GM23338 (cell line): ENCODE measurements around the gene TRA2B.

ENCODE experiments used
- CREB1 ChIP-seq: fragments of 250-450 bp; sonication (Bioruptor Pico); IDR thresholded peaks from 2 replicates; pipeline ENCODE4 v1.5.0; 2020; ENCODE audit warnings: low read depth, mild to moderate bottlenecking, moderate library complexity
- CTCF ChIP-seq, 2 experiments: fragments of 200-600 bp in 1 of 2; sonication (generic) in 1 of 2; conservative IDR thresholded peaks; 2 replicates each; pipeline versions ENCODE4 v1.5.1 to v1.6.1; 2016 to 2017; ENCODE audit warnings: antibody characterized with exemption in 2 of 2, low read depth in 2 of 2, mild to moderate bottlenecking in 2 of 2, moderate library complexity in 1 of 2
- ETS1 ChIP-seq: IDR thresholded peaks from 2 replicates; pipeline ENCODE4 v1.6.1; 2016; ENCODE audit warnings: antibody characterized with exemption
- EZH2 ChIP-seq: fragments of 200-600 bp; sonication (generic); IDR thresholded peaks from one replicate; pipeline ENCODE4 v1.8.0; 2017; ENCODE audit warnings: antibody characterized with exemption, mild to moderate bottlenecking, low read depth; ENCODE audit not compliant: unreplicated experiment
- EZH2phosphoT487 ChIP-seq: fragments of 200-600 bp; sonication (generic); IDR thresholded peaks from one replicate; pipeline ENCODE4 v1.8.1; 2018; ENCODE audit warnings: antibody characterized with exemption; ENCODE audit not compliant: unreplicated experiment
- JUNB ChIP-seq: IDR thresholded peaks from one replicate; pipeline ENCODE4 v1.6.1; 2016; ENCODE audit warnings: antibody characterized with exemption; ENCODE audit not compliant: unreplicated experiment
- POLR2AphosphoS5 ChIP-seq: IDR thresholded peaks from 2 replicates; pipeline ENCODE4 v1.6.1; 2016; ENCODE audit warnings: antibody characterized with exemption, low read depth
- REST ChIP-seq: IDR thresholded peaks from one replicate; pipeline ENCODE4 v1.6.1; 2018; ENCODE audit warnings: antibody characterized with exemption; ENCODE audit not compliant: unreplicated experiment
- ZNF114 ChIP-seq: fragments of 250-450 bp; sonication (Bioruptor Pico); IDR thresholded peaks from 2 replicates; pipeline ENCODE4 v1.5.0; 2020; ENCODE audit warnings: mild to moderate bottlenecking, moderate library complexity
- ZNF331 ChIP-seq: fragments of 250-450 bp; sonication (Bioruptor Pico); IDR thresholded peaks from 2 replicates; pipeline ENCODE4 v1.5.0; 2020; ENCODE audit warnings: low read depth, mild to moderate bottlenecking, moderate library complexity
- ZNF462 ChIP-seq: fragments of 250-450 bp; sonication (Bioruptor Pico); IDR thresholded peaks from 2 replicates; pipeline ENCODE4 v1.5.0; 2020; ENCODE audit warnings: mild to moderate bottlenecking, moderate library complexity

GRCh38 chr3:185931777-185932612, 5.8 kb downstream of the TRA2B start:
- no peak for TF ChIP-seq CTCF (conservative IDR thresholded peaks at IDR 0.05; ENCODE audit: low read depth in 2 of 2)
- TF ChIP-seq REST = no peak
- TF ChIP-seq CREB1 = no peak
- no peak for TF ChIP-seq EZH2
- no peak for TF ChIP-seq POLR2AphosphoS5
- TF ChIP-seq EZH2phosphoT487 = no peak
- TF ChIP-seq ETS1 = no peak
- TF ChIP-seq ZNF462 (CRISPR knock-in tag) = no peak
- no peak for TF ChIP-seq JUNB
- TF ChIP-seq ZNF114 = no peak
- TF ChIP-seq ZNF331 (CRISPR knock-in tag) = no peak
